ENCODE data around the gene LTB4R2. TPM values are rescaled to one million over a fixed set of nuclear protein-coding genes. Genes with fewer than 3 reads are reported as not detected.

The LTB4R2 gene
- total RNA-seq, 1 donor from 2014 or later: 9.3 TPM

GRCh38 chr14:24289649-24290280 is 20.2 kb upstream of the LTB4R2 start:
- no peak overlapping the region for H2AFZ ChIP-seq (ENCODE audit: low read depth, low read length)
- no peak overlapping the region for H3K27ac Mint-ChIP-seq (ENCODE audit: unreplicated experiment)
- no peak overlapping the region for H3K4me3 Mint-ChIP-seq (ENCODE audit: unreplicated experiment)
- DNase-seq (ENCODE audit: low read depth) (no peak), FAIRE-seq (no peak)
- H3K4me2 ChIP-seq (ENCODE audit: low read length): no peak overlapping the region
- no peak overlapping the region for H3K9ac ChIP-seq (ENCODE audit: low read length)
- H3K79me2 ChIP-seq (ENCODE audit: insufficient read depth, low read length): no peaks in the 10 kb centered on the region
- H3K4me1 ChIP-seq (ENCODE audit: insufficient read depth, low read length): no peaks in the 10 kb centered on the region
- H3K27ac ChIP-seq (ENCODE audit: low read depth, low read length): no peak overlapping the region
- no peak for TF ChIP-seq EZH2 (IDR thresholded peaks at IDR 0.05; ENCODE audit: insufficient read depth, low read length)
- TF ChIP-seq, protein P1, sequence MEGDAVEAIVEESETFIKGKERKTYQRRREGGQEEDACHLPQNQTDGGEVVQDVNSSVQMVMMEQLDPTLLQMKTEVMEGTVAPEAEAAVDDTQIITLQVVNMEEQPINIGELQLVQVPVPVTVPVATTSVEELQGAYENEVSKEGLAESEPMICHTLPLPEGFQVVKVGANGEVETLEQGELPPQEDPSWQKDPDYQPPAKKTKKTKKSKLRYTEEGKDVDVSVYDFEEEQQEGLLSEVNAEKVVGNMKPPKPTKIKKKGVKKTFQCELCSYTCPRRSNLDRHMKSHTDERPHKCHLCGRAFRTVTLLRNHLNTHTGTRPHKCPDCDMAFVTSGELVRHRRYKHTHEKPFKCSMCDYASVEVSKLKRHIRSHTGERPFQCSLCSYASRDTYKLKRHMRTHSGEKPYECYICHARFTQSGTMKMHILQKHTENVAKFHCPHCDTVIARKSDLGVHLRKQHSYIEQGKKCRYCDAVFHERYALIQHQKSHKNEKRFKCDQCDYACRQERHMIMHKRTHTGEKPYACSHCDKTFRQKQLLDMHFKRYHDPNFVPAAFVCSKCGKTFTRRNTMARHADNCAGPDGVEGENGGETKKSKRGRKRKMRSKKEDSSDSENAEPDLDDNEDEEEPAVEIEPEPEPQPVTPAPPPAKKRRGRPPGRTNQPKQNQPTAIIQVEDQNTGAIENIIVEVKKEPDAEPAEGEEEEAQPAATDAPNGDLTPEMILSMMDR (IDR thresholded peaks at IDR 0.05; ENCODE audit: insufficient read depth, low read depth, low read length): no peak
- H3K27me3 Mint-ChIP-seq (ENCODE audit: low read depth, unreplicated experiment): no peaks in the 10 kb centered on the region
- H4K20me1 ChIP-seq (ENCODE audit: insufficient read depth, low read length): no peaks in the 10 kb centered on the region
- no peaks in the 10 kb centered on the region for H3K9me3 ChIP-seq (ENCODE audit: insufficient read depth, low read depth, low read length)
- H3K4me1 Mint-ChIP-seq (ENCODE audit: low read depth, unreplicated experiment): peaks cover 4% of the 10 kb centered on the region
- H3K4me3 ChIP-seq (ENCODE audit: insufficient read depth, low read depth, low read length): no peak overlapping the region
- H3K36me3 ChIP-seq (ENCODE audit: insufficient read depth, low read length): peaks cover 7% of the 10 kb centered on the region
- peaks cover 3% of the 10 kb centered on the region for H3K36me3 Mint-ChIP-seq (ENCODE audit: low read depth, unreplicated experiment)
- H3K27me3 ChIP-seq (ENCODE audit: insufficient read depth, low read length): no peaks in the 10 kb centered on the region
- H3K9me3 Mint-ChIP-seq (ENCODE audit: unreplicated experiment): no peaks in the 10 kb centered on the region

DNA sequence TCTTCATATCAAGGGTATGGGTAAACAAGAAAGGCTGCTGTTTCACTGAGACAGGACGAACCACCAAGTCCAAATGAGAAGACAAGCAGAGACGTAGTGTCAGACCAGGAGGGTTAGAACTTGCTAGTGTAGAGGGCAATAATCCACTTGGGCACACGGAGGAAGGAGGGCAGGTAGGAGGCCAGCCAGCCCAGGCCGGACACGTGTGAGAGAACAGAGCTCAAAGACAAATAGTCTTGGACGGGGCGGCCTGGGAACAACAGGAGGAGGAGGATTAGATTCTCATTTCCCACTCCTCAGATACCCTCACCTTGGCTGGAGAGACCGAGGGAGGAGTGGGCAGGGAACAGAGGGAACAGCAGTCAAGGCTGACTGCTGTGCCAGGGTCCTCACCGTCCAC is 19.2 kb upstream of the LTB4R2 start:
- no peak for TF ChIP-seq EZH2 (IDR thresholded peaks at IDR 0.05; ENCODE audit: insufficient read depth, low read length)
- TF ChIP-seq, protein P1 (IDR thresholded peaks at IDR 0.05; ENCODE audit: insufficient read depth, low read depth, low read length): no peak
- no peaks in the 10 kb centered on the region for H3K79me2 ChIP-seq (ENCODE audit: insufficient read depth, low read length)
- no peaks in the 10 kb centered on the region for H3K4me1 ChIP-seq (ENCODE audit: insufficient read depth, low read length)
- no peaks in the 10 kb centered on the region for H3K9me3 ChIP-seq (ENCODE audit: insufficient read depth, low read depth, low read length)
- H3K27ac ChIP-seq (ENCODE audit: low read depth, low read length): no peak overlapping the region
- Mint-ChIP-seq H3K36me3 (ENCODE audit: low read depth, unreplicated experiment) (peaks cover 2% of the 10 kb centered on the region), H3K4me1 (ENCODE audit: low read depth, unreplicated experiment) (no peaks in the 10 kb centered on the region), H3K27me3 (ENCODE audit: low read depth, unreplicated experiment) (no peaks in the 10 kb centered on the region), H3K4me3 (ENCODE audit: unreplicated experiment) (peak overlapping the region; percentile 22), H3K27ac (ENCODE audit: unreplicated experiment) (no peak overlapping the region), H3K9me3 (ENCODE audit: unreplicated experiment) (no peaks in the 10 kb centered on the region)
- H3K36me3 ChIP-seq (ENCODE audit: insufficient read depth, low read length): peaks cover 11% of the 10 kb centered on the region
- no peak overlapping the region for H3K4me3 ChIP-seq (ENCODE audit: insufficient read depth, low read depth, low read length)
- H4K20me1 ChIP-seq (ENCODE audit: insufficient read depth, low read length): no peaks in the 10 kb centered on the region
- no peaks in the 10 kb centered on the region for H3K27me3 ChIP-seq (ENCODE audit: insufficient read depth, low read length)
- FAIRE-seq (no peak), DNase-seq (ENCODE audit: low read depth) (no peak)
- no peak overlapping the region for H3K9ac ChIP-seq (ENCODE audit: low read length)
- H3K4me2 ChIP-seq (ENCODE audit: low read length): no peak overlapping the region
- H2AFZ ChIP-seq (ENCODE audit: low read depth, low read length): no peak overlapping the region

DNA sequence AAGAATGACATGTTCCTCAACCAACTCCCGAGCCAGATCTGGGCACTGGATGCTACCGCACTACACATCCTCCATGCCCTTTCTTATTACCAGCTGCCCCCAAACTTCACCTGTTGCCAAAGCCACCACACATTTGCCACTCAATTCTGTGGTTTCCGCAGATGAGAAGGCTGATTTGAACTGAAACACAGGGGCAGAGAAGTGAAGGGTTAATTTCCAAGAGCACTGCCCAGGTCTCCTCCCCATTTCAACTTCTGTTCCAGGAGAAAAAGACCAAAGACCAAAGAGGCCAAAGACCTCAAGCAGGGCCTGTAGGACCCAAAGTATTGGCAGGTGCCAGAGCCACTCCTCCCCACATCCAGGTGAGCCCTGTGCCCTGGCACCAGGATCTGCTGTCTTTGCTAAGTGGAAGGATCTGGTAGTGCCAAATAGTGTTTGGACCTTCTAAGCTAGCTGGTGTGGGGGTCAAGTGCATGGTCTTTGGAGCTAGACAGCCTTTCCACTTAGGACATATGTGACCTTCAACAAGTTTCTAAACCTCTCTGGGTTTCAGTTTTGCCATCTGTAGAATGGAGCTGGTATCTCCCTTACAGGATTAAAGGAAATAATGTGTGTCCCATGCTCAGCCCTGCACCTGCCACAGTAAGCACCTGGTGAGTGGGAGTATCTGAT is 18.4 kb upstream of the LTB4R2 start:
- no peak overlapping the region for H2AFZ ChIP-seq (ENCODE audit: low read depth, low read length)
- H4K20me1 ChIP-seq (ENCODE audit: insufficient read depth, low read length): no peaks in the 10 kb centered on the region
- no peaks in the 10 kb centered on the region for H3K27me3 Mint-ChIP-seq (ENCODE audit: low read depth, unreplicated experiment)
- H3K27ac Mint-ChIP-seq (ENCODE audit: unreplicated experiment): no peak overlapping the region
- H3K4me3 Mint-ChIP-seq (ENCODE audit: unreplicated experiment): no peak overlapping the region
- H3K27me3 ChIP-seq (ENCODE audit: insufficient read depth, low read length): no peaks in the 10 kb centered on the region
- H3K4me3 ChIP-seq (ENCODE audit: insufficient read depth, low read depth, low read length): no peak overlapping the region
- H3K36me3 Mint-ChIP-seq (ENCODE audit: low read depth, unreplicated experiment): peaks cover 4% of the 10 kb centered on the region
- no peak for TF ChIP-seq EZH2 (IDR thresholded peaks at IDR 0.05; ENCODE audit: insufficient read depth, low read length)
- TF ChIP-seq, protein P1 (IDR thresholded peaks at IDR 0.05; ENCODE audit: insufficient read depth, low read depth, low read length): no peak
- H3K79me2 ChIP-seq (ENCODE audit: insufficient read depth, low read length): no peaks in the 10 kb centered on the region
- peaks cover 14% of the 10 kb centered on the region for H3K36me3 ChIP-seq (ENCODE audit: insufficient read depth, low read length)
- H3K4me1 ChIP-seq (ENCODE audit: insufficient read depth, low read length): peaks cover 3% of the 10 kb centered on the region
- H3K9me3 Mint-ChIP-seq (ENCODE audit: unreplicated experiment): no peaks in the 10 kb centered on the region
- FAIRE-seq: no peak
- H3K4me2 ChIP-seq (ENCODE audit: low read length): no peak overlapping the region
- DNase-seq (ENCODE audit: low read depth): no peak
- H3K9me3 ChIP-seq (ENCODE audit: insufficient read depth, low read depth, low read length): no peaks in the 10 kb centered on the region
- H3K9ac ChIP-seq (ENCODE audit: low read length): no peak overlapping the region
- no peak overlapping the region for H3K27ac ChIP-seq (ENCODE audit: low read depth, low read length)
- peaks cover 5% of the 10 kb centered on the region for H3K4me1 Mint-ChIP-seq (ENCODE audit: low read depth, unreplicated experiment)

Measured in astrocyte (in vitro differentiated cells and primary cell).